Hepatocyte (in vitro differentiated cells): ENCODE measurements around the gene ULK4. TPM values are rescaled to one million over a fixed set of nuclear protein-coding genes. Genes with fewer than 3 reads are reported as not detected.

Experiments used
- DNase-seq: peaks from one replicate; pipeline ENCODE4 v3.0.0-alpha.2; 2016; ENCODE audit warnings: low spot score
- H2AFZ ChIP-seq: fragments of 200-600 bp; sonication (generic); 2 replicates; pipeline ENCODE4 v1.6.0; 2016; ENCODE audit warnings: antibody characterized with exemption, mild to moderate bottlenecking
- H3K27ac ChIP-seq: fragments of 200-600 bp; sonication (generic); 2 replicates; pipeline ENCODE4 v1.5.1; 2016; ENCODE audit warnings: mild to moderate bottlenecking
- H3K27me3 ChIP-seq: fragments of 200-600 bp; sonication (generic); 2 replicates; pipeline ENCODE4 v1.6.1; 2016
- H3K36me3 ChIP-seq: fragments of 200-600 bp; sonication (generic); replicated peaks from 2 replicates; pipeline ENCODE4 v1.5.1; 2016; ENCODE audit warnings: low read depth; ENCODE audit not compliant: insufficient read depth
- H3K4me1 ChIP-seq: fragments of 200-600 bp; sonication (generic); 2 replicates; pipeline ENCODE4 v1.5.1; 2016; ENCODE audit warnings: mild to moderate bottlenecking, moderate library complexity; ENCODE audit not compliant: insufficient read depth
- H3K4me2 ChIP-seq: fragments of 200-600 bp; sonication (generic); 2 replicates; pipeline ENCODE4 v1.6.0; 2016
- H3K4me3 ChIP-seq: fragments of 200-600 bp; sonication (generic); 2 replicates; pipeline ENCODE4 v1.5.1; 2016; ENCODE audit warnings: mild to moderate bottlenecking
- H3K79me2 ChIP-seq: fragments of 200-600 bp; sonication (generic); 2 replicates; pipeline ENCODE4 v1.6.0; 2017; ENCODE audit warnings: mild to moderate bottlenecking
- H3K9me2 ChIP-seq: fragments of 200-600 bp; sonication (generic); replicated peaks from 2 replicates; pipeline ENCODE4 v1.6.0; 2017; ENCODE audit warnings: mild to moderate bottlenecking; ENCODE audit not compliant: insufficient read depth
- H3K9me3 ChIP-seq: fragments of 200-600 bp; sonication (generic); 2 replicates; pipeline ENCODE4 v1.5.1; 2016; ENCODE audit warnings: low read depth, mild to moderate bottlenecking
- H4K20me1 ChIP-seq: fragments of 200-600 bp; sonication (generic); 2 replicates; pipeline ENCODE4 v1.6.0; 2016; ENCODE audit warnings: mild to moderate bottlenecking; ENCODE audit not compliant: insufficient read depth, poor library complexity, severe bottlenecking
- EZH2 ChIP-seq: fragments of 200-600 bp; sonication (generic); IDR thresholded peaks from 2 replicates; pipeline ENCODE4 v1.6.1; 2016; ENCODE audit warnings: antibody characterized with exemption, mild to moderate bottlenecking, borderline replicate concordance
- EZH2phosphoT487 ChIP-seq: fragments of 200-600 bp; sonication (generic); IDR thresholded peaks from one replicate; pipeline ENCODE4 v1.6.1; 2018; ENCODE audit warnings: antibody characterized with exemption, mild to moderate bottlenecking, low read depth, moderate library complexity; ENCODE audit not compliant: unreplicated experiment, severe bottlenecking
- WGBS: methylation state at CpG from one replicate; pipeline ENCODE4 v1.1.6; 2016; ENCODE audit warnings: low lambda C conversion rate; ENCODE audit errors: missing lambda C conversion rate; 5-methylcytosine and 5-hydroxymethylcytosine counted together
- polyA plus RNA-seq: library from polyadenylated mRNA; unstranded; fragments of >200 nt; fragmentation: Nextera tagmentation; extraction: Ambion mirVana; gene quantifications from 2 replicates; pipeline ENCODE4 v1.2.1, GENCODE V29; 2016
- total RNA-seq: library from RNA; depleted of rRNA; stranded (reverse); fragments of >200 nt; gene quantifications from 2 replicates; pipeline ENCODE4 v1.2.3, GENCODE V29; 2014
- TF ChIP-seq, protein P1 (sequence below): fragments of 200-600 bp; sonication (generic); IDR thresholded peaks from 2 replicates; pipeline ENCODE4 v1.5.1; 2016; ENCODE audit warnings: antibody characterized with exemption, mild to moderate bottlenecking; ENCODE audit not compliant: poor library complexity

ULK4 gene
- total and polyA plus RNA-seq, 2 experiments from 2014 or later = 3.8 to 9.1 TPM

GRCh38 chr3:41661796-41662195 is 300.1 kb downstream of the ULK4 start:
- no peak for DNase-seq
- no peak overlapping the region for H3K4me2 ChIP-seq
- no peaks in the 10 kb centered on the region for H3K4me1 ChIP-seq
- H3K4me3 ChIP-seq = no peak overlapping the region
- H2AFZ ChIP-seq = no peak overlapping the region
- WGBS = 91% methylated on average over 3 of the region's 3 CpGs
- peaks cover 6% of the 10 kb centered on the region for H3K9me3 ChIP-seq
- H3K27me3 ChIP-seq = no peaks in the 10 kb centered on the region
- H3K27ac ChIP-seq = no peak overlapping the region
- H4K20me1 ChIP-seq = no peaks in the 10 kb centered on the region
- no peaks in the 10 kb centered on the region for H3K9me2 ChIP-seq
- TF ChIP-seq, protein P1, sequence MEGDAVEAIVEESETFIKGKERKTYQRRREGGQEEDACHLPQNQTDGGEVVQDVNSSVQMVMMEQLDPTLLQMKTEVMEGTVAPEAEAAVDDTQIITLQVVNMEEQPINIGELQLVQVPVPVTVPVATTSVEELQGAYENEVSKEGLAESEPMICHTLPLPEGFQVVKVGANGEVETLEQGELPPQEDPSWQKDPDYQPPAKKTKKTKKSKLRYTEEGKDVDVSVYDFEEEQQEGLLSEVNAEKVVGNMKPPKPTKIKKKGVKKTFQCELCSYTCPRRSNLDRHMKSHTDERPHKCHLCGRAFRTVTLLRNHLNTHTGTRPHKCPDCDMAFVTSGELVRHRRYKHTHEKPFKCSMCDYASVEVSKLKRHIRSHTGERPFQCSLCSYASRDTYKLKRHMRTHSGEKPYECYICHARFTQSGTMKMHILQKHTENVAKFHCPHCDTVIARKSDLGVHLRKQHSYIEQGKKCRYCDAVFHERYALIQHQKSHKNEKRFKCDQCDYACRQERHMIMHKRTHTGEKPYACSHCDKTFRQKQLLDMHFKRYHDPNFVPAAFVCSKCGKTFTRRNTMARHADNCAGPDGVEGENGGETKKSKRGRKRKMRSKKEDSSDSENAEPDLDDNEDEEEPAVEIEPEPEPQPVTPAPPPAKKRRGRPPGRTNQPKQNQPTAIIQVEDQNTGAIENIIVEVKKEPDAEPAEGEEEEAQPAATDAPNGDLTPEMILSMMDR = no peak
- TF ChIP-seq EZH2phosphoT487 (no peak), EZH2 (no peak)
- no peaks in the 10 kb centered on the region for H3K79me2 ChIP-seq
- no peaks in the 10 kb centered on the region for H3K36me3 ChIP-seq

DNA sequence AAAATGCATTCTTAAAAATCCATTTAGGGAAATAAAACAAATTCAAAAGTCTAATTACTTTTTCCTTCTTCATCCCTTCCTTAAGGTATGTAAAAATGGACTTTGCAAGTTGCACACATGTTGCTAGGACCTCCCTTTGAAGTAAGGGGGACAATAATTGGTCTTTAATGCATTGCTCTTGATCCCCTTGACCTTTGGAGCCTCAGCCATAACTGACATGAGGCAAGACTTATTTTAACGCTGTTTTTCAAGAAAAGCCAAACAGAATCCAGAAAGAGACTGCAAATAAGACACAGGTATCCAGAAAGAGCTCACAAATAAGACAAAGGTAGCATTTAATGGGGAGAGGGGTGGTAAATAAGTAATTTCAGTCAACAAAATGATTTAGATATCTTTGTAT is 301.4 kb downstream of the ULK4 start:
- no peaks in the 10 kb centered on the region for H4K20me1 ChIP-seq
- H3K27me3 ChIP-seq = no peaks in the 10 kb centered on the region
- no peak overlapping the region for H3K27ac ChIP-seq
- no peak overlapping the region for H3K4me3 ChIP-seq
- peaks cover 6% of the 10 kb centered on the region for H3K9me3 ChIP-seq
- no peak overlapping the region for H2AFZ ChIP-seq
- H3K4me2 ChIP-seq = no peak overlapping the region
- H3K36me3 ChIP-seq = no peaks in the 10 kb centered on the region
- no peaks in the 10 kb centered on the region for H3K9me2 ChIP-seq
- H3K79me2 ChIP-seq = no peaks in the 10 kb centered on the region
- DNase-seq = no peak
- TF ChIP-seq EZH2 = no peak
- TF ChIP-seq EZH2phosphoT487 = no peak
- TF ChIP-seq, protein P1 = no peak
- 36% methylated on average over 1 of the region's 1 CpG for WGBS
- H3K4me1 ChIP-seq = no peaks in the 10 kb centered on the region

GRCh38 chr3:41653571-41654239 is 308.2 kb downstream of the ULK4 start:
- H3K27me3 ChIP-seq = no peaks in the 10 kb centered on the region
- no peak for DNase-seq
- H4K20me1 ChIP-seq = no peaks in the 10 kb centered on the region
- no peaks in the 10 kb centered on the region for H3K79me2 ChIP-seq
- H3K4me1 ChIP-seq = peaks cover 15% of the 10 kb centered on the region
- peak overlapping the region; percentile 40 for H3K27ac ChIP-seq
- 18% methylated on average over 2 of the region's 2 CpGs for WGBS
- no peak overlapping the region for H3K4me3 ChIP-seq
- H3K36me3 ChIP-seq = no peaks in the 10 kb centered on the region
- TF ChIP-seq EZH2 = no peak
- TF ChIP-seq EZH2phosphoT487 = no peak
- TF ChIP-seq, protein P1 = no peak
- H3K9me2 ChIP-seq = no peaks in the 10 kb centered on the region
- no peak overlapping the region for H2AFZ ChIP-seq
- no peaks in the 10 kb centered on the region for H3K9me3 ChIP-seq
- peak overlapping the region; percentile 38 for H3K4me2 ChIP-seq
